ENCODE measurements around the gene FOXE3. TPM values are rescaled to one million over a fixed set of nuclear protein-coding genes. Genes with fewer than 3 reads are reported as not detected.
A peak's percentile ranks its signal among the peaks of the same experiment; 100 is the strongest.

Gene FOXE3
- total RNA-seq (2011; cell fraction: chromatin; rRNA removed; ENCODE audit: low replicate concordance) = not detected in 2 replicates
- total RNA-seq (2011; cell fraction: nucleolus; rRNA removed) = not detected in 2 replicates
- not detected in 2 replicates for total RNA-seq (2011; cell fraction: nucleoplasm; rRNA removed)
- total RNA-seq (2014; rRNA removed) = not detected in 2 replicates
- total RNA-seq (2014; rRNA removed; fragmentation: Illumina TruSeq; extraction: Trizol) = not detected in 2 replicates
- not detected in 2 replicates for total RNA-seq (2015; rRNA removed; fragmentation: Illumina TruSeq; extraction: Trizol)
- total RNA-seq (2021) = not detected in 2 replicates
- polyA plus RNA-seq (2011; rRNA removed) = not detected in 2 replicates
- not detected in 2 replicates for polyA plus RNA-seq (2011; cell fraction: cytosol; rRNA removed)
- polyA plus RNA-seq (2011; cell fraction: nucleus; rRNA removed) = 0.10 TPM in 1 of 2 replicates, not detected in the other
- 0.04 TPM in 1 of 2 replicates, not detected in the other for polyA plus RNA-seq (2012)
- not detected in 2 replicates for polyA plus RNA-seq (2014; fragmentation: Illumina TruSeq; extraction: Trizol)
- polyA plus RNA-seq (2014; fragmentation: Nextera tagmentation; extraction: Ambion mirVana) = not detected
- not detected in 2 replicates for polyA plus RNA-seq (2014; rRNA removed)
- polyA minus RNA-seq (2011; rRNA and poly(A)+ RNA removed) = not detected in 2 replicates
- not detected in 2 replicates for polyA minus RNA-seq (2011; cell fraction: cytosol; rRNA and poly(A)+ RNA removed)
- polyA minus RNA-seq (2011; cell fraction: nucleus; rRNA and poly(A)+ RNA removed) = not detected in 2 replicates
- Bru-seq, nascent RNA = not detected
- BruChase-seq, experiment 1, labeled RNA remaining after a 2-hour chase = percentile 31 among the genes with signal in this experiment
- not detected for BruChase-seq, experiment 2, labeled RNA remaining after a 6-hour chase
- long read RNA-seq, experiment 1 = 0 reads
- long read RNA-seq, experiment 2 = 0 reads
- long read RNA-seq, experiment 3 = 0 reads

DNA sequence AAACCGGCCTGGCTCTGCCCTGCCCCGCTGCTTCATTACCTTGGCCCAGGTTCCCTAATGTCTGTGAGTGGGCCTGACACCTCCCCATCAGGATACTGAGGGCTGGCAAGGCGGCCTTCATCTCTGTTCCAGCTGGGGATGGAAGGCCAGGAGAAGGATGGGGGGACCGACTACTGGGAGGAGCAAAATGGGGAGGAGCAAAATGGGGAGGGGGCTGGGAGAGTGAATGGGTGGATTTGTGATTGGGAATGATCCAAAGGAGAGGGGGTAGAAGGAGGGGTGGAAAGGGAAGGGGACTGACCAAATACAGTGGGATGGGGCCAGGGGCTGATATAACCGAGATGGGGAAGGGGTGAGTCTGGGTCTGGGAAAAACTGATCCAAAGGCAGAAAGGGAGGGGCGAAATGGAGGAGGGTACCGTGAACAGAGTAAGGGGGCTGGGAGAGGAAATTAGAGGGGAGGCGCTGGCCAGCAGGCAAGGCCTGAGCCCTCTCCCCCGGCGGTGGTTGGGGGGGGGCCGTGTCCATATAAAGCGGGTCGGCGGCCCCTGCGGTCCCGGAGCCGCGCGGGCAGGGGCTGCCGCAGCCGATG lies at the start of gene FOXE3:
Gene FOXE3 (plus strand): TSS at position 558 of the 591 bp plus-strand sequence. CDS start 31 bp downstream, at position 589.
- H3K4me3 ChIP-seq = no peak within 1 kb of the TSS

More for the DNA sequence above, at the start of gene FOXE3:
- no peaks in the 10 kb centered on the region for H3K9me1 ChIP-seq (ENCODE audit: control insufficient read depth, insufficient read depth, low read length)
- peaks cover 45 to 81% of the 10 kb centered on the region in 2 experiments for H3K27me3 ChIP-seq (ENCODE audit: control insufficient read depth in 2 of 2, insufficient read depth in 2 of 2, low read length in 2 of 2)
- H4K20me1 ChIP-seq (replicated peaks; ENCODE audit: control insufficient read depth, insufficient read depth, low read length) = 0 out of 2 replicates have a peak, but pooled peaks cover 4% of the 10 kb centered on the region
- 0 out of 4 replicates have a peak within 1 kb of the TSS, but pooled peaks of 1 of the 2 experiments have one; percentile 22 for H3K9ac ChIP-seq (ENCODE audit: insufficient read depth in 1 of 2, low read depth in 2 of 2, low read length in 2 of 2)
- no TSS peak for BruUV-seq (replicated peaks)
- no peak for FAIRE-seq
- in situ Hi-C loops (cut with MboI) = no loop called here
- DNase-seq (ENCODE audit: extremely low read depth in 1 of 4, low spot score in 3 of 4) = no peak
- POLR2A ChIA-PET = interaction anchor here (1.2 kb wide), 1 partner anchor 8 kb away, joined by 3 read pairs; no protein-coding TSS in a partner anchor
- WGBS (ENCODE audit: insufficient coverage, low coverage, missing lambda C conversion rate) = 35% methylated on average over 10 of the region's 21 CpGs
- CTCF ChIA-PET (ENCODE audit: low intra/inter-chr PET ratio) = no interaction called here
- no peaks in the 10 kb centered on the region for H3K9me3 ChIP-seq (replicated peaks; ENCODE audit: control insufficient read depth, insufficient read depth, low read depth, low read length)
- H3K27ac ChIP-seq (ENCODE audit: extremely low read depth, low read depth, low read length) = no peak within 1 kb of the TSS
- H3K4me2 ChIP-seq (ENCODE audit: insufficient read depth, low read length) = no peak within 1 kb of the TSS
- H3K36me3 ChIP-seq (ENCODE audit: control insufficient read depth, insufficient read depth, low read length) = no peaks in the 10 kb centered on the region
- no peak for ATAC-seq
- intact Hi-C loops (cut with micrococcal nuclease) = no loop called here
- no peaks in the 10 kb centered on the region for H3K79me2 ChIP-seq (ENCODE audit: control insufficient read depth, insufficient read depth, low read length)
- H3K4me1 ChIP-seq (replicated peaks in 1 of 2; ENCODE audit: control insufficient read depth in 2 of 2, insufficient read depth in 2 of 2, low read length in 2 of 2) = peaks cover 0 to 4% of the 10 kb centered on the region in 2 experiments; a peak in 1 of 5 replicates
- H2AFZ ChIP-seq (ENCODE audit: low read depth, low read length) = no peak within 1 kb of the TSS
- TF ChIP-seq HDAC8 (tag; IDR thresholded peaks at IDR 0.05) = no peak
- TF ChIP-seq GABPA (tag; conservative IDR thresholded peaks at IDR 0.05; ENCODE audit: low read depth) = no peak
- no peak for TF ChIP-seq KHSRP (IDR thresholded peaks at IDR 0.05)
- no peak for TF ChIP-seq XRCC4 (IDR thresholded peaks at IDR 0.05; ENCODE audit: extremely low read depth, insufficient read depth, insufficient read length)
- no peak for TF ChIP-seq CBX5 (IDR thresholded peaks at IDR 0.05; ENCODE audit: borderline replicate concordance, low read depth)
- TF ChIP-seq ZNF324 (CRISPR knock-in tag; IDR thresholded peaks at IDR 0.05) = no peak
- TF ChIP-seq SOX6 (IDR thresholded peaks at IDR 0.05) = no peak
- TF ChIP-seq ZFX (CRISPR knock-in tag; IDR thresholded peaks at IDR 0.05) = no peak
- TF ChIP-seq, protein P1, sequence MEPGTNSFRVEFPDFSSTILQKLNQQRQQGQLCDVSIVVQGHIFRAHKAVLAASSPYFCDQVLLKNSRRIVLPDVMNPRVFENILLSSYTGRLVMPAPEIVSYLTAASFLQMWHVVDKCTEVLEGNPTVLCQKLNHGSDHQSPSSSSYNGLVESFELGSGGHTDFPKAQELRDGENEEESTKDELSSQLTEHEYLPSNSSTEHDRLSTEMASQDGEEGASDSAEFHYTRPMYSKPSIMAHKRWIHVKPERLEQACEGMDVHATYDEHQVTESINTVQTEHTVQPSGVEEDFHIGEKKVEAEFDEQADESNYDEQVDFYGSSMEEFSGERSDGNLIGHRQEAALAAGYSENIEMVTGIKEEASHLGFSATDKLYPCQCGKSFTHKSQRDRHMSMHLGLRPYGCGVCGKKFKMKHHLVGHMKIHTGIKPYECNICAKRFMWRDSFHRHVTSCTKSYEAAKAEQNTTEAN (CRISPR knock-in tag; IDR thresholded peaks at IDR 0.05) = no peak
- no peak for TF ChIP-seq MEF2A (IDR thresholded peaks at IDR 0.05; ENCODE audit: control insufficient read depth, low read depth, low read length)
- TF ChIP-seq, protein P2, sequence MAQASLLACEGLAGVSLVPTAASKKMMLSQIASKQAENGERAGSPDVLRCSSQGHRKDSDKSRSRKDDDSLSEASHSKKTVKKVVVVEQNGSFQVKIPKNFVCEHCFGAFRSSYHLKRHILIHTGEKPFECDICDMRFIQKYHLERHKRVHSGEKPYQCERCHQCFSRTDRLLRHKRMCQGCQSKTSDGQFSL (CRISPR knock-in tag; IDR thresholded peaks at IDR 0.05) = no peak
- TF ChIP-seq, protein P2 (tag; IDR thresholded peaks at IDR 0.05) = no peak
- TF ChIP-seq CHD2 (IDR thresholded peaks at IDR 0.05; ENCODE audit: low read depth, low read length) = no peak
- TF ChIP-seq ZNF212 (CRISPR knock-in tag; IDR thresholded peaks at IDR 0.05) = no peak
- no peak for TF ChIP-seq DNMT1 (IDR thresholded peaks at IDR 0.05)
- no peak for TF ChIP-seq HEY1 (CRISPR knock-in tag; IDR thresholded peaks at IDR 0.05; ENCODE audit: borderline replicate concordance)

All from K562 (cell line).